HG02943 (cell line): ENCODE measurements around the gene PLCD1.
"Not testable (repeated sequence)": the region's sequence is repeated elsewhere in the genome, so short reads cannot be mapped to it uniquely, and the experiment has no call there.

Source experiments
- ATAC-seq: cut with Tn5 transposase; IDR thresholded peaks from one replicate; pipeline ENCODE4 v1.9.1; 2021; ENCODE audit warnings: mild to moderate bottlenecking, low read depth, moderate library complexity; ENCODE audit not compliant: unreplicated experiment

Gene PLCD1

DNA sequence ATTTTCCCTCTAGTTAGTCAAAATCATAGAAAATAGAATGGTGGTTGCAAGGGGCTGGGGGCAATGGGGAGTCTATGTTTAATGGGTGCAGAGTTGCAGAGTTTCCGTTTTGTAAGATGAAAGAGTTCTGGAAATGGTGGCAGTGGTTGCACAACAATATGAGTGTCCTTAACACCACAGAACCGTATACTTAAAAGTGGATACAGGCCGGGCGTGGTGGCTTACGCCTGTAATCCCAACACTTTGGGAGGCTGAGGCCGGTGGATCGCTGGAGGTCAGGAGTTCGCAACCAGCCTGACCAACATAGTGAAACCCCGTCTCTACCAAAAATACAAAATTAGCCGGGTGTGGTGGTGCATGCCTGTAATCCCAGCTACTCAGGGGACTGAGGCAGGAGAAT lies 41.1 kb downstream of the PLCD1 start:
- ATAC-seq: not testable (repeated sequence)

DNA sequence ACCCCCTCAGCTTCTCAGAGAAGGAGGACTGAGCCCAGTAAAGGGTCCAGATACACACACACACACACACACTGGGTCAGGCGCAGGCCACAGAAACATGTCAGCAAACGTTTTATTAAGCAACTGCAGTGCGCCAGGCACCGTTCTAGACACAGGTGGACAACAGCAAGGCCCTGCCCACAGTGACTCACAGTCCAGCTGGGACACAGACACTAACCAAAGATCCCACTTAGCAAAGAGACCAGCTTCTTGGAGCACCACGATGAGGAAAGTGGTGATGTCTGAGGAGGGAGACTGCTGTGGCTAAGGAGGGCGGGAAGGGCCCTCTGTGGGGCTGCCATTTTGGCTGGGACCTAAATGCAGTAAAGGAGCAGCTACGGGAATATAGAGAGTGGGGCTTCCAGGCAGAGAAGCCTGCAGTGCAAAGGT lies 41.7 kb downstream of the PLCD1 start:
- ATAC-seq: no peak

DNA sequence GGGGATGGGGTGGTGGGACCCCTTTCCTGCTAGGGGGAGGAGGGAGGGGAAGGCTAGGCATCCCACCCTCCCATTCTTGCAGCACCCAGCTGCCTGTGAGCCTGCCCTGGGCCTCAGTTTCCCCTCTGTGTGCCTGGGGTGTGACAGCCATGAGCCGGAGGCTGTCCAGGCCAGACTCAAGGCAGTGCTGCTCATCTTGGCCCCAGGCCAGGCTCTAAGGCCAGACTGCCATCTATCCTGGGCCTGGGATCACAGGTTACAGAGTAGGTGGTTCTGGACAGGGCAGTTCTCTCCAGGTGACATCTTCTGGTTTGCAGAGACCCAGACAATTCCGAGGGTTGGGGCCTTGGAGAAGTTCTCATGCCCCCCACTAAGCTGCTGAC lies 42.1 kb downstream of the PLCD1 start:
- ATAC-seq: no peak

DNA sequence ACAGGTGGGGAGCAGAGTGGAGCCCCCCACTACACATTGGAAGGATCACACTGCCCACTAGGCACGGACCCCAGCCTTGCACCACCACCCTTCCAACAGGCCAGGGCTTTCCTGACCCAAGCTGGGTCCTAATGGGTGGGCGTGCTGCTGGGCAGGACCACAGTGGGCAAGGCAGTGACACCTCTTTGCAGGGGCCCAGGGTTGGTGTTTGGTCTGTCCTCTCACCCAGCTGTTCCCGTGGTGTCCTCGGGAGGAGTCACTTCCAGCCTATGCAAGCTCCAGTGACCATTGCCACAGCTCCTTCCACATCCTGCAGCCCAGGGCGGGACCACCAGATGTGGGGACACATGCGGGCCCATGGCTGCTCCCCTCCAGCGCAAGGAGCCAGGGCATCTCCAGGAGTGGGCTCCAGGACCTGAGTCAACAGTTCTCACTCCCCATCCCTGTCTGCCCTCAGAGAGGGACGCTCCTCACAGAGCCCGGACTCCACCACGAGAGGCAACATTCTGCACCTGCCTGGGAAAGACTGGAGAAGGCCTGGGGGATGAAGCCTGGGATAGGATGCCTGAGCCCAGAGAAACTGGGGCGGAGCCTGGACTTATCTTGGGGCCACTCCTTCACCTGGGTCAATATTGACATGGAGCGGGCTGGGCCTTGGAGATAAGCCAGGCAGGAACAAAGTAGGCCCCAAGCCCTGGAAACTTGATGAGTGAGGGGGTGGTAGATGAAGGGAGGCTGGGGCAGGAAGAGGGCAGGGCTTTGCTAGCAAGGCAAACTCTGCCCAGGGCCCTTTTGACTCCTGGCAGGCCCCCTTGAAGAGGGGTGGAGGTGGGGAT lies 42.7 kb downstream of the PLCD1 start:
- ATAC-seq: no peak

DNA sequence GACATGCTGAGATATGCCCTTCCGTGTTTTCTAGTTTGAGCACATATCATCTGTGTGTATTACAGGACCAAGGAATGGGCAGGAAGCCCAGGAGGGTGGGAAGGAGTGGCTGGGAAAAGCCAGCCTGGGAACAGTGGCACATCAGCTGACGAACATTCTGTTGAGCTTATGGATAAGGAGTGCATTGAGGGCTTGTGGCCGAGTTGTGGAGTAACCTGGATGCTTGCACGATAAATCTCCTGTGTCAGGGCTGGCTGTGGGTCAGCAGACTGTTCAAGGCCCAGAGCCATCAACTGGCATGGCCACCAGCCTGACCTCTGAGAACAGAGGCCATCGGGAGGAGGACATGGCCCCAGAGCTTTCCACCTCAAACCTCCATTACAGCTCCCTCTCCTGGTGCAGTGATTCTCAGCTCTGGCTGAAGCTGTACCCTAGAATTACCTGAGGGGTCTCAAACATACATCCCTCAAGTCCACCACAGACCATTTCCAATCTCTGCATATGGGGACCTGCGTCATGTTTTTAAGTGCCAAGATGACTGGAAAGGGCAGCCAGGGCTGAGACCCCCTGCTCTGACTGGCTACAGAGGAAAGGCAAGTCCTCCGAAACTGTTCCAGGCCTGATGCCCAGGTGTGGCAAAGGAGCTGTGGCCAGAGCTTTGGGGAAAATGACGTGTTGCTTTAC lies 43.7 kb downstream of the PLCD1 start:
- no peak for ATAC-seq

DNA sequence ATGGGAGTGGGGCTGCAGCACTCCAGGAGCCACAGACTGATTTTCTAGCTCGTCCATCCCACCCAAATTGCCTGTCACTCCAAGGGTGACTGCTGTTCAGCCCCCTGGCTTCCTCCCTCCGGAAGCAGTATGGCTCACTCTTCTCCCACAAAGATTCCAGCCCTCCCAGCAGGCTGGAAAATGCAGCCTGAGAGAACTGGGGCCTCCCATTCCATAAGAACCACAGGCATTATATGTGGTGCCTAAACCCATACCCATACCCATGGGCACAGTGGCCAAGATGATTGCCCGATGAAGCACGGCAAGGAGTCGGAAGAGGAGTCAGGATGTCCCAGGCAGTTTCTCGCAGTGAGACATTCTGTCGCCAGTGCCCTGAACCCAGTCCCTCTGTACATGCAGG lies 44.8 kb downstream of the PLCD1 start:
- no peak for ATAC-seq

DNA sequence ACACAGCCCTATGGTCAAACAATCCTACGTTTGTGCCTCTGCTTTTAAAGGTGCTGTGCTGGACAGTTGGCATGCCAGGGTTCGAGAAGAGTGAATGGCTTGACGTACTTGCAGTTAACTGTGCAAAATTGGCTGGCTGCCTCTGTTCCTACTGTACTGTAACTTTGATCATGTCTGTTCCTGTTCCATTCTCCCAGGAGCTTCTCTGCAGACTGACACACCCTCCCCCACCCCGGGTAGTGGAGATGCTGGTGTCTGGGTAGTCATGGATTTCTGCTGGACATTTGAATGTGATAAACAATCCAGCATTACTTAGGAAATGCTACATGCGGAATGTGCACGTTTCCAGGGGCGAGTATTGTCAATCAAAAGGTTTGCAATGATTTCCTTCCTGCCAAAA lies 45.4 kb downstream of the PLCD1 start:
- no peak for ATAC-seq

DNA sequence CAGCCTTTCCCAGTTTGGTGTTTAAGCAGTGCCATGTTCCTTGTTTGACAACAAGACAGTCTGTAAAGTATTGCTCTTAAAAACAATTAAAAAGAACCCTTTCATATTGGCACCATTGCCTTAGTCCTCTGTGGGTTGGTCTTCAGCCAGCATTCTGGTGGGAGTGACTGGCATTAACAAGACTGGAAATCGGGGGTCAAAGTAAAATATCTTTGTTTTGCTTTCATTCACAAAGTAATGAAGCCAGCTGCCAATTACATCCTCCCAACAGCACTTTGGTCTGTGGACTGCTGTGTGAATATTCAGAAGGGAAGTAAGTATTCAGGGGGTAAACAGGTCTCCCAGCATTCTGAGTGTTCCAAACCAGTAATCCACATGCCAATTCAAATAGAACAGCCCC lies 47.1 kb downstream of the PLCD1 start:
- no peak for ATAC-seq

DNA sequence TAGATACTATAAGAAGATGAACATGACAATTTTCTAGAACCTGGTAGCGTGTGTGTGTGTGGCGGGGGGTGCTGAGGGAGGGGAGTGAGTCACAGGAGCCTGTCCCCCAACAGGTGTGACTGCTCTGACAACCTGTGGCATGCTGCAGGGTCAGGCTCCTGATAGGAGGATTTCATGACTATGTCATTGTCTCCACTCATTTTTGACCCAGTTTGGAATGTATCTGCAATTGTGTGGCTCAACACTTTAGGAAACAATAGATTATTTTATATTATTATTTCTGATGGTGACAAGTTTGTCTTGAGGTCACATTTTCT lies 48.1 kb downstream of the PLCD1 start:
- no peak for ATAC-seq

DNA sequence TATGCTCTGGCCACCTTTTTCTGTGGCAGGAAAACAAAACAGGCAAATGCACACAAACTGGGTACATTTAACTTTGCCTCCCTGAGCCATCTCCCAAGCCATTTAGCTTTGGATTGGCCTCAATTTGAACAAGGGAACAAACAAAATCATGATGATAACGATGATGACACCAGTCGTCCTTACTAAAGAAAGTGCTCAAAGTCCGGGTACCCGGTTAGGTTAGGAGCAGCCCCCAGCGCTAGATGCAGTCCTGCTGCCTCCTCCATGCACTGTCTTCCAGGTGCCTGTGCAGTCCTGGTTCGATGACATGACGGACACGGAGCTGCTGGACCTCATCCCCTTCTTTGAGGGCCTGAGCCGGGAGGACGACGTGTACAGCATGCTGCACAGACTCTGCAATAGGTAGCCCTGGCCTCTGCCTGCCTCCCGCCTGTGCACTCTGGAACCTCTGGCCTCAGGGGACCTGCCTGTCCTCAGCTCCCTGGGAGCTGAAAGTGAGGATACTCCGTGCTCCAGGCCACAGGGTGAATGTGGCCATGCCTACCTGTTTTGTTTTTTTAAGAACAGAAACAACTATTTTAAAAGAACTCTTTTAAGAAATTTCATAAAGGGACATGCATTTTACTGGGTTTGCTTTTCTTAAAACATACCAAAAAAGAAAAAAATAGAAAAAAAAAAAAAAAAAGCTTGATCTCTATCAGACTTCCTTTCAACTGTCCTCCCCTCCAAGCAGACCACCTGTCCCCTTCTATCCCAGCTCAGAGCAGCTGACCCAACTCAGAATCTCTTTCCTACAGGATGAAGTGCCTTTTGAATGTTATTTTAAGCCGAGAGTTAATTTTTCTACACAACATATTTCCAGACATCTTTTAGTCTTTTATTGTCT lies 48.7 kb downstream of the PLCD1 start:
- ATAC-seq: no peak

DNA sequence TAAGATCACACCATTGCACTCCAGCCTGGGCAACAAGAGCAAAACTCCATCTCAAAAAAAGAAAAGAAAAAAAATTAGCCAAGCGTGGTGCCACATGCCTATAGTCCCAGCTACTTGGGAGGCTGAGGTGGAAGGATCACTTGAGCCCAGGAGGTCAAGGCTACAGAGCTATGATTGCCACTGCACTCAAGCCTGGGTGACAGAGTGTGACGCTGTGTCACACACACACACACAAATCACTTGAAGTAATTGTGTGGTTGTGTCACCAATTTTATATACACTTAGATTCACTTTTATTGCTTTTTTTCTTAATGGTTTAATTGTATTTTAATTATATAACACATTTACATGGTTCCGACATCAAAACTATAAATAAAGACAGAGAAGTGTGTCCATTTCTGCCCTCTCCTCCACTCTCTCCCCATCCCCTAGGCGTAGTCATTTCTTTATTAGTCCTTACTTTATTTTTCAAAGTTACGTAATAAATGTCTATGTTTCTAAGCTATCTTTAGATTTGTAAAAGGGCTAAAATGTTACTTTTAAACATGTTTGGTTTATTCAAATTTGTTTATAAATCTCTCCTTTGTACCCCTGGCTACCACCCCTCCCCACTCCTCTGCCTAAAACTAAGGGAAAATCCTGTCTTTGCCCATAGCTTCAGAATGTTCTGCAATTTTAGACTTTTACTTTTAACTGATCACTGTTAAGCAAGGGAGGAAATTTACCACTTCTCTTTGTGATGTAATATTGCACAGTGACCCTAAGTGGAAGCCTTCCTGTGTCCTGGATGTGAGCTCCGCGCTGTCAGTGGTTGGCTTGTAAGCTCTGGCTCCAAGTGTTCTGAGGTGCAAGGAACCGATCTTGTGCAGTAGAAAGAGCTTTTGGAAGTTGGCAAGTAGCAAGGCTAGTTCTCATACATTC lies 49.6 kb downstream of the PLCD1 start:
- ATAC-seq: no peak

DNA sequence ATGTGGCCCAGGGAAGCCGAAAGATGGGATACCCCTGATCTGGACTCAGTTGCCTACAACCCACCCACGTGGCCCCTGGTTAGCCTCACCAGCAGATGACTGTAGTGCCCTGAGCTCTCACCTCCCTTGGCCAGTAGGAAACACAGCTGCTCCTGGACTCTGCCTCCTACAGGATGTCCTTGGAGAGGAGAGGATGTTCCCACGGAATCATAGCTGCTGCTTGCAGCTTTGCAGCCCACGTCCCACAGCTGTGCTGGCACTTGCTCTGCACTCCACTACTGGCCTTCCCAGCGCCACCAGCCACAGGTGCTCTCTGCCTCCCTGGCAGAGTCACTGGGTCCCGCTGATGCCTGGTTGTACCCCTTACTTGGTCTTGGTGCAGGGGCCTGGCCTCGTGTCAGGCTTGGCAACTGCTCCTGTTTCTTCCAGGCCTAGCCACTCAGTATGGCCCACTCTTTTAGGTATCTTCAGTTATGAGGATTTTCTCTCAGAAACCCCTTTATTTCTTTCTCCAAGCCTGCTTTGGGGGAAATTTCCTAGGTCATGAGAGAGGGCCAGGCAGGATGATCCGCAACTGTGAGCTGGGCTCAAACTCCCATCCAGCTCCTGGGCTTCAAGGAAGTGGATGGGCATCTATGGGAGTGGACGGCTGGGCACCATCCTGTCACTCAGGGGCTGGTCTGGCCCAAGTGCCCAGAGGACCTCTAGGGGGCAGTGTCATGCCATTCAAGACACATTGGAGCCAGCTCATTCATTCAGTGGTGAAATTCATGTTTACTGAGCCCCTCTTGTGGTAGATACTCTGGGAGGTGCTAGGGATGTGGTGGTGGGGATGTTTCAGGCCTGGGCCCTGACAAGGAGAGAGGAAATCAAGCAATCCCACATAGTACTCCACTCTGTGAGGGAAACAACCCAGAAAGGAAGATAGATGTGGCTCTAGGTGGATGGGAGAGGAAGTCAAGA lies 55.0 kb downstream of the PLCD1 start:
- ATAC-seq: peak; percentile 77

DNA sequence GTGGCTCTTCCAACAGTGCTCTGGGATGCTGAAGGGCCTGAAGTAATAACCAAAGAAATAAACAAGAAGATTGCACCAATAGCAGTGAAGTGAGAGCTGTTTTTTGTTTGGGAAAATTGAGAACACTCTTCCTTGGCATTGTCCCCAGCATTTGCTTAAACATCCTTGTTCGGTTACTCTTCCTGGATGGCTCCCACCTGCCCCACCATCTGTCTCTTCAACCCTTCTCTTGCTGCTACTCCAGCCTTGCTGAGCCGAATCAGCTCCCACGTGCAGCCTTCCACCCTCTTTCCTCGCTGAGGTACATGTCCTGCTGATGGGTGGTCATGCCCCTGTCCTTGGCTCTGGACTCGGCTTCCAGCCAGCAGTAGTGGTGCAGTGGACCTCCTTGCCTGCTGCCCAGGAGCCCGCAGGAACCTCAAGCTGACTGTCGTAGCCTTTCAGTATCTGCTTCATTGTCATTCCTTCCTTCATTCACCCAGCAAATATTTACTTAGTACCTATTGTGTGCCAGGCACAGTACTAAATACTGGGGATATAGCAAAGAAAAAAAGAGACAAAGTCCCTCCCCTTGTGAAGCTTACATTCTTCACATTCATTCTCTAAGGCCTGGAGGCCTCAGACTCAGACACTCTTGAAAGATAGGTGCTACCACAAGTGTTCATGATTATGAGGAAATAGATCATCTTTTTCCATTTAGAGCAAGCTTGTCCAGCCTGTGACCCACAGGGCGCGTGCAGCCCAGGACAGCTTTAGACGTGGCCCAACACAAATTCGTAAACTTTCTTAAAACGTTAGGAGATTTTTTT lies 56.0 kb downstream of the PLCD1 start:
- no peak for ATAC-seq

DNA sequence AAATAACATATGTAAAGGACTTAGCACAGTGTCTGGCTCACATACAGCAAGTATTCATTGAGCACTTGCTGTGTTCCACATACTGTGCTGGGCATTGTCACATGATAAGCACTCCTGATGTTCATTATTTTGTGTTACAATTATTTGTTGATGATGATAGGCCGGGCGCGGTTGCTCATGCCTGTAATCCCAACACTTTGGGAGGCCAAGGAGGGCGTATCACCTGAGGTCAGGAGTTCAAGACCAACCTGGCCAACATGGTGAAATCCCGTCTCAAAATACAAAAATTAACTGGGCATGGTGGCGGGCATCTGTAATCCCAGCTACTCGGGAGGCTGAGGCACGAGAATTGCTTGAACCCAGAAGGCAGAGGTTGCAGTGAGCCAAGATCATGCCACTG lies 57.4 kb downstream of the PLCD1 start:
- not testable (repeated sequence) for ATAC-seq

DNA sequence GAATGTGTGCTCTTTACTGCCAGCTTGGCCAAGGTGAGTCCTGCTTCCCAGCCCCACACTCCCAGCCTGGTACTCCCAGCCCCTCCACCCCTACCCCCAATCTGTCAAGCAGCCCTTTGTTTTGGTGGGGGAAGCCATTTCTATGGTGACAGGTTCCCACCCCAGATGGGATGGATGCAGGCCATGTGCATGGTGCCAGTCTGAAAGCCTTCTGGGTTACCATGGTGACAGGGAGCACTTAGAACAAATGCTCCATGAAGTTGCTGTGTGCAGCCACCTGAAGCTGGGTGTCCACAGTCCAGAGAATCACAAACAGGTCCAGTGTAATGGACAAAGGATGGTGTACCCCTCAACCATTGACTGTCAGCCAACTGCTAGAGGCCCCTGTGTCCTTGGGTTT lies 58.0 kb downstream of the PLCD1 start:
- no peak for ATAC-seq

DNA sequence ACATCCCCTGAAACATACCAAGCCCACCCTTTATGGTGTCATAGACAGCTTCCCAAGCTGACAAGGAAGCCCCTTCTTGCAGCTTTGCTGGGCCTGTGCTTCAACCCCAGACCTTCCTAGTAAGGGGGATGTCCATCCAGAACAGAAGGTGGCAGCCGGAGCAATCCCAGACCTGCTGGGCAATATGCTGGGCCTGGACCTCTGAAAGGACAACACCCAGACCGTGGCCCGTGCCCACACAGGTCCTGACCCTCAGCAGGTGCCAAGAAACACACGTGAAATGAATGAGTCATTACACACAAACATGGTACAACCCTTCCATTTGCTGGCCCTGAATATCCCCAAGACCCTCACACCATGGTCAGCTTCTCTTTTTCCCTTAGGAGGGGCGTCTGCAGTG lies 58.6 kb downstream of the PLCD1 start:
- no peak for ATAC-seq

DNA sequence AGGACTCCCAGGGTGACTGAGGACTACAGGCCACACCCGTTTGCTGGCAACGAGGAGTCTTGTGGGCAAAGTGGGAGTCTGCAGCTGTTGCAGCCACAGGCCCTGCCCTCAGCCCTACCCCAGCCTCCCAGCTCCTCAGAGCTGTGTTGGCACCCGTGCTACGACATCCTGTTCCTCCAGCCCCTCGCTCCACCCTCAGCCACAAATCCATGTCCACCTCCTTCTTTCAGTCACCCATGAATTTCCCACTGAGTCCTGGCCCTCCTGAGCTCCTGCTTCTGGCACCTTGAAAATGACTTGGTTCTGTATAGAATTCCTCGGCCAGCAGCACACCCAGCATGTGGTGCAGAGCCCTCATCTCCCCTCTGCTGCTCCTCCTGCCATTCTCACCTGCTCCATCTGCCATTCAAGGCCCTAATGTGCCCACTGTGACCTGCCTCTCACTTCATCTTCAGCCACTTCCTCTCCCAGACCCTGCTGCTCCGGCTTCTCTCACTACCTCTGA lies 59.8 kb downstream of the PLCD1 start:
- ATAC-seq: no peak
